ENCODE results near the gene PCBP3.

- TF ChIP-seq CTCF (IDR thresholded peaks at IDR 0.05) = no peak
- no peak for TF ChIP-seq POLR2A (IDR thresholded peaks at IDR 0.05)
These were observed 221.7 kb downstream of the PCBP3 start for GRCh38 chr21:45865106-45865835.

Measured in right lobe of liver (tissue), 4 donors.